SK-N-DZ (cell line): ENCODE data around the gene SSUH2.
A peak's percentile ranks its signal among the peaks of the same experiment; 100 is the strongest.

ENCODE experiments used
- DNase-seq: peaks from one replicate; pipeline ENCODE4 v3.0.0-alpha.2; 2015; ENCODE audit warnings: low spot score

SSUH2 gene

GRCh38 chr3:8641472-8641871 lies 3.1 kb downstream of the SSUH2 start:
- no peak for DNase-seq

DNA sequence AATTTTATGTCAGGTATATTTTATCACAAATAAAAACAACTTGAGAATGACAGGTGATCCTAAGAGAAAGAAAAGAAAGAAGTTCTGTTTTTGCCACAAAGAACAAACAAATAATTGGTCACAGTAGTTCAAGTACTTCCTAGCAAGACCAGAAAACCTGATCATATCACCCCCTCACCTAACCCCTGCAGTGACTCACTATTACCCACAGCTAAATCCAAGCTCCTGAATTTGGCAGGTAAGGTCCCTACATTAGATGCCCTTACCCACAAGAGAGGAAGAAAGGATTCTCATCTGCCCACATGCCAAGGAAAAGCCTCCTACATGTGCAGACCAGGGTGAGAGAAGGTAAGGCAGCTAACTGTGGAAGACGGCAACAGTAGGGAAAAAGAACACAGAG lies 4.4 kb downstream of the SSUH2 start:
- DNase-seq, result no peak

- DNase-seq, result no peak
Observed at GRCh38 chr3:8639659-8640000, 5.0 kb downstream of the SSUH2 start.

GRCh38 chr3:8638994-8639658 lies 5.5 kb downstream of the SSUH2 start:
- DNase-seq, result no peak

GRCh38 chr3:8637348-8637747 lies 7.2 kb downstream of the SSUH2 start:
- no peak for DNase-seq

DNA sequence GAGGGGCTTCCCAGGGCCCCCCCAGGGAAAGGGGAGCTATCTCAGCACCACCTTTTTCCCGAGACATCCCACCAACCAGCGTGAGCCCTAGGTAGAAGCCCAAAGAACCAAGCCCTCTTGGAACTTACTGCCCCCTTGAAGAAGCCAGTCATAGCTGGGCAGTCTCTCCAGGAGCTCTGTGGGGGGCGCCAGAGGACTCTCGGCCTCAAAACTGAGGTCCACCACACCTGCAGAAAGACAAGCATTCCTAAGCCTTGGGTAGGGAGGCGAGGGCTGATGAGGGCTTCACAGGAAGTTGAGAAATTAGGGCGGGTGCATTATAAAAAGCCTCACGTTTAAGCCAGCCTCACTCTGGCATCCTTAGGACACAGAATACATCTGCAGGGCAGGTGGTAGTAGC lies 9.0 kb downstream of the SSUH2 start:
- DNase-seq, result no peak

GRCh38 chr3:8635125-8635524 lies 9.5 kb downstream of the SSUH2 start:
- DNase-seq, result no peak

DNA sequence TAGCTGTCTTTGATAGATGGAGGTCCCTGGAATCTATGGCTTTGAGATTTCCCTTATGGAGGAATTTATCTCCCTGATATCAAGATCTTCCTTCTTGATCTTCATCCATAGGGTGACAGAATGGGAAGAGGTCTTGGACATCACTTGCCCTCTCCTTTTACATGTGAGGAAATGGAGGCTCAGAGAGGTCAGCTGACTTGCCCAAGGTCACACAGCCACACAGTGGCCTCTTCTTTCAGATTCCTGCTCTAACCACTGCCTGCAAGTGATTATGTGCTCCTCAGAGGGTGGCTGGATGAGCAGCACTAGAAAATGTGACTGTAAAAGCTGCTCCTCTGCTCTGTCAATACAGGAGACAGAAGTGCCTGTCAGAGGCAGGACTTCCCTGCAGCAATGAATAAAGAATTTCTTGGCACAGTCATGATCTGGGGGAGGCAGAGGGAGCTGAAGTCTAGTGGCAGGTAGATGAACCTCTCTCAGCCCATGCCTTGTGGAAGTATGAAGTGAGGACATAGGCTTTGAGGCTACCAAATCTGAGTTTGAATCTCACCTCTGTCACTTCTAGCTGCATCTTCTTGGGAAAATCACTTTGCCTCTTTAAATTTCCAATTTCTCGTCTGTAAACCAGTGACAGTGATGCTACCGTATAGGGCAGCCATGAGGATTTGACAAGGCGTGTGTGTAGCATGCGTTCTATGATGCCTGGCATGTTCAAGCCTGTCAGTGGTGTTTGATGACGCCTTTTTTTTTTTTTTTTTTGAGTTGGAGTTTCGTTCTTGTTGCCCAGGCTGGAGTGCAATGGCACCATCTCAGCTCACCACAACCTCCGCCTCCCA lies 12.0 kb downstream of the SSUH2 start:
- no peak for DNase-seq

GRCh38 chr3:8631661-8632060 lies 12.9 kb downstream of the SSUH2 start:
- no peak for DNase-seq

DNA sequence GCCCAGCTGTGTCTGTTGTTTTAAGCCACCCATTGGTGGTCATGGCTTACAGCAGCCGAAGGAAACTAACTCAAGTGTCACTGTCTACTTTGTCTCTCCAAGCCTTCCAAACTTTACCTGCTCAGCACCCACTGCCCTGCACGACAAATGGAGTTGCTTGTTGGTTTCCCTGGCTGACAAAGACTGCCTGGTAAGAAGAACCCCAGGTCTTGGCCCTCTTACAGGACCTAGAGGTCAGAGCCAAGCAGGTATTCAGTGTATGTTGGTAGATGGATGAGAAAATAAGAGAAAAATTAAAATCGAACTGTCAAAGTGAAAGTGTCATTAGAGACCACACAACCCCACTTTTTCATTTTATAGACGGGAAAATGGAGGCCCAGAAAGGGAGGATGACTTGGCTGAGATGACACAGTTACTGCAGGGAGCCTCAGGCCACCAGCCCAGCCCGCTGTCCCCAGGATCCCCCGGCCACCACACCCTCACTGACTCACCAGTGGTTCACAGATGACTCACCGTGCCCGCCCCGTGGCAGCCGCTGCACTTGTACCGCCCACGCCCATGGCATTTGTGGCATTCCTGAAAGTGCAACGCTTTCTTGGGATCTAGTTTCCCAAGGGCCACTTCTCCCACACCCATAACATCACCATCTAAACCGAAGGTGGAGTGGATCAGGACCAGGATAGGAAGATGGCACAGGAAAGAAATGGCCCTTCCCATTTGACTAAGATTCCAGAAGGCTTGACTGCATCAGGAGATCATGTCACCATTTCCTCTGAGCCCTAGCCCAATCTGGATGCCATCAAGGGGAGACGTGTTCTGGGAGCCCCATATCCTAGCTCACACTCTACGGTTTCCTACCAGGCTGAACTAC lies 15.2 kb downstream of the SSUH2 start:
- no peak for DNase-seq

- DNase-seq, result no peak
Observed at GRCh38 chr3:8627949-8628348, 16.6 kb downstream of the SSUH2 start.

DNA sequence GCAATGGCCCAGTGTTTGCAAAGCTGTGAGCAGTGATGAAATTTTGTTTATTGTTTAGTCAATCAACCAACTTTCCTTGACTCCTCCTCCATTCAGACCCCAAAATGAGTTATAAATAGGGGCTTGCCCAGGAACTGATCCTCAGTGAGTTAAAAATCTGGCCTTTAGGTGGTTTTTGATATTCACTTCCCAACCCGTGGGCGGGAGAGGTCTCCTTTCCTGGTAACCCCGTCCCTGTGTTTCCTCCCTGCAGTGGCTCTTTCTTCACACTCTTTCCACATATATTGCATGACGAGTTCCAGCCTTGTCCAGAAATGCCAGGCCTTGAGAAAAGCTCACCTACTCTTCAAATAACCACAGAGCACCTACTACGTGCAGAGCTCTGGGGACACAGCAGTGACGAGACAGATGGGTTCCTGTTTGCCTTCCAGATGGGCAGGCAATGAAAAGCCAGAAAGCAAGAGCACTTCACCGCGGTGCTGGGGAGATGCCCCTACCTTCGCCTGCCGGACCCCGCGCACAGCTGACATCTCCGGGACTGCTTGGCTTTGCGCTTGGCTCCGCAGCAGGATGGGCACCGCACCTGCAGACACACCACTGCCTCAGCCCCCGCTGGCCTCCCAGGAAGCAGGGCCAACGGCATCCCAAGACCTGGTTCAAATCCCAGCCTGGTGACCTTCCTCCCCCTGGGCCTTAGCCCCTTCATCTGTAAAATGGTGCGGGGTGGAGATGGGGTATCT lies 17.2 kb downstream of the SSUH2 start:
- no peak for DNase-seq

DNA sequence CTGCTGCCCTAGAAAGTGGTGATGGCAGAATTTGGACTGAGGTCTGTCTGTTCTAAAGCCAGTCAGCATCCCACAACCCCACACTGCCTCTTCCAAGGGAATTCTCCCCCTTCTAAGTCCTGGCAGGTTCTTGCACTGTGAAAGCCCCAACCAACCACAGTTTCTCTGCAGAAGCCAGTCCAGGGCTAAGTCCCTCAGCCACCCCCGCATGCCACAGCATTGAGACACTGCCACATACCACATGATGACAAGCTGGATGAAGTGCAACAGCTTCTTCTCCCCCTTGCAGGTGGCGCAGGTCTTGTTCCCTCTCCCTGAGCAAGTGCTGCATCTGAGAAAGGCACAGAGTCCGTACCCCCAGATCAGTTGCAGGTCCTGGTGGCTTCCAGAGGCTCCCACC lies 18.6 kb downstream of the SSUH2 start:
- no peak for DNase-seq

DNA sequence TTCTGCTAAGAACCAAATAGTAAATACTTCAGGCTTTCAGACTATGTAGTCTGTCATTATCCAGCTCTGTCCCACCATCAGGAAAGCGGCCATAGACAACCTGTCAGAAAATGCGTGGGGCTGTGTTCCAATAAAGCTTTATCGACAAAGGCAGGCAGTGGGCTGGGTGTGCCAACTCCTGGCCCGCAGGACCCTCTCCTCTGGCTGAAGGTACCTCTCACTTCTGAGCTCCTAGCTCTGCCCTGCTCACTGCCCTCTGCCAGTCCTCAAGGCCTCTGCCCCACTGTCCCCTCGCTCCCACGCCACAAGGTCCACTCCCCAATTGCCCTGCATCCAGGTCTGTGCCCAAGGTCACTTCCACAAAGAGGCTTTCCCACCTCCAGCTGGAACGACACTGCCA lies 20.0 kb downstream of the SSUH2 start:
- no peak for DNase-seq

GRCh38 chr3:8623741-8624140 lies 20.9 kb downstream of the SSUH2 start:
- DNase-seq, result no peak

DNA sequence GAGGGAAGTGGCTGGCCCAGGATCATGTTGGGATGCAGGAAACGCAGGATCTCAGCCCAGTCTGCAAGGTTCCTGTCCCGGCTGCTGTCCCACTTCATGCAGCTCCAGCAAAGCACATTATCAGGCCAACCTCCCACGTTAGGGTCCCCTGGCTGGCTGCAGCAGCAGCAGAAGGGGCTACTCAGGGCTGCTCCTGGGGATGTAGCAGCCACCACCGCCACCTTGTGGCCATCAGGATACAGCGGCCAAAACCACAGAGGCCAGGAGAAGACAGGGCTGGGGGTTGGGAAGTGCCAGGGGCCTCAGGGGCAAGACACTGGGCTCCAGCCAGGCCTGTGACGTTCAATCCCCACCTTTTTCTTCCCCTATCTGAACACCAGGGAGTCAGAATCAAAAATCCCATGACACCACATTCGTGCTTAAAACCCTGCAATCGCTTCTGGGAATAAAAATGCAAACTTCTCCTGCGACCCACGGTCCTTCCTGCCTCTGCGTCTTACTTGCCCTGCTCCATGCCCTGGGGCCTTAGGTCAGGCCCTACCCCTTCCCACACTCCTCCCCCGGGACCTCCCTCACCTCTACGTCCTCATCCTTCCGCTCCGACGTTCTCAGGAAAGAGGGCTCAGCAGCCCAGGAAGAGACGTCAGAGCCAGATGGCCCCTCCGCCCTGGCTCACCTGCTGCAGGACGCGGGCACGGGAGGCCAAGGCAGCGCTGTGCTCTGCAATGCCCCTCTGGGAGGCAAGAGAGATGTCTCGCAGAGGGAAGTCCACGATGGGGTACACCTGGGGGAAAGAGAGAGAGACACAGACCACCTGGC lies 21.5 kb downstream of the SSUH2 start:
- DNase-seq, result peak; percentile 92

DNA sequence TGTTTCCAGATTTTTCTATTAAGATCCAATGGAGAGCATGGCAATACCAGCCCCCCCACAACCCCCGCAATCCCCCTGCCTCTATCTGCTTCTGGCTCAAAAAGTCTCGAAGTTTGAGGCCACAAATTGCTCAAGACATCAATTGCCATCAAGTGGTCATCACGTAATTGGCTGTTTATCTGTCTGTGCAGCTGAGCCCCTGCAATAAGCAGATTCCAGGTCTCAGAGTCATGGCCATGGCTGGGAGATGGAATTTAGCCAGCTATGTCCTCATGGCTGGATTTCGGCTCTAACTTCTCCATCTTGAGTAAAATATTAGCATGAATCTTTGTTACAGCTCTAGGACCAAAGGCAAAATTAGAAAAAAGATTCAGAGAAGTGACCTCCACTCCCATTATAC lies 22.7 kb downstream of the SSUH2 start:
- no peak for DNase-seq

GRCh38 chr3:8621141-8621540 lies 23.5 kb downstream of the SSUH2 start:
- no peak for DNase-seq

DNA sequence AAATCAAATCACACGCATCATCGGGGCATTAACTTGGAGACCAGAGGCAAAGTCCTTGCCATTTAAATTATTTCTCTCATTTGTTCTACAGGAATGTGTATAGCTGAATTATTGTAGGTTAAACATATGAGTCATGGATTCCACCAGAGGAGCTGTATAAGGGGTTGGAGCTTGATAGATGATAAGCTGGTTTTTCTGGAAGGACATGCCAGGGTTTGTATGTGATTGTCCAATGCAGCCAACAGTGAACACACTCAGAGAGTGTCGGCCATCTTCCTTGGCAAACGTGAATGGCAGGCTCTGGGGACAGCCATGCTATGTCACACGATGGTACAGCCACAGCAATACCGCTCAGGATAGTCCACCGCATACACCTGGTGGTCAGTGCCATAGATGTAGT lies 25.1 kb downstream of the SSUH2 start:
- no peak for DNase-seq

DNA sequence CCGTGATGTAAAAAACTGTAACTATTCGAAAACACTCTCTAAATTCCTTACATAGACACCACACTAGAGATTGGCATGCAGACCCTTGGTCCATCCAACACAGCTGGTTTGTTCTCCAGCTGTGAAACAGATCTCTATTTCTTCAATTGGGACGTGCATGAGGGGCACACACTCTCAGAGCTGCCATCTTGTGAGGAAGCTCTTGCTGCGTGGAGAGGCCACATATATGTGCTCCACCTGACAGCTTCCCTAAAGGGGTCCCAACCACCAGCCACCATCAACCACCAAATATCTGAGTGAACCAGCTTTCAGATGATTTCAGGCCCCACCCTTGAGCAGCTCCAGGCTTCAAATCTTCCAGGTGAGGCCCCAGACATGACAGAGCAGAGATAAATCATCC lies 25.6 kb downstream of the SSUH2 start:
- no peak for DNase-seq

DNA sequence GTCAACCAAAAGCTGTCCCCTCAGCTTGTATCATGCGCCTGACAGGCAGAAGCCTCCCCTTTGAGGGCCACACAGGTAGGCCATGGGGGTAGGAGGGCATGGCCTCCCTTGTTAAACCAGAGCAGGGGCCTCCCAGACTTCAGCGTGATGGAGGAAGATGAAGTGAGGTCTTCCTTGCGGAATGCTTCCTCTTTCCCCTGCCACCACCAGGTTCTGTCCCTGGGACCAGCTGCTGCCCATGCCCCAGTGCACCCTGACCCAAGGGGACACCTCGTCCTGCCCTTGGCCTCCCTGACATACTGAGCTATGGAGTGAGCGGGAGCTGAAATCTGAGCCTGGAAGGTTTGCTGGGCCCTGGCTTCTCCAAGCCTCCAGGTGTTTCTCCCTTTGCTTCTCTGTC lies 26.7 kb downstream of the SSUH2 start:
- DNase-seq, result no peak
